D341Med (cell line): ENCODE results near the gene ZNF606.

Experiments used
- DNase-seq: peaks from one replicate; pipeline ENCODE4 v3.0.0; 2012; ENCODE audit warnings: low spot score

The ZNF606 gene

DNA sequence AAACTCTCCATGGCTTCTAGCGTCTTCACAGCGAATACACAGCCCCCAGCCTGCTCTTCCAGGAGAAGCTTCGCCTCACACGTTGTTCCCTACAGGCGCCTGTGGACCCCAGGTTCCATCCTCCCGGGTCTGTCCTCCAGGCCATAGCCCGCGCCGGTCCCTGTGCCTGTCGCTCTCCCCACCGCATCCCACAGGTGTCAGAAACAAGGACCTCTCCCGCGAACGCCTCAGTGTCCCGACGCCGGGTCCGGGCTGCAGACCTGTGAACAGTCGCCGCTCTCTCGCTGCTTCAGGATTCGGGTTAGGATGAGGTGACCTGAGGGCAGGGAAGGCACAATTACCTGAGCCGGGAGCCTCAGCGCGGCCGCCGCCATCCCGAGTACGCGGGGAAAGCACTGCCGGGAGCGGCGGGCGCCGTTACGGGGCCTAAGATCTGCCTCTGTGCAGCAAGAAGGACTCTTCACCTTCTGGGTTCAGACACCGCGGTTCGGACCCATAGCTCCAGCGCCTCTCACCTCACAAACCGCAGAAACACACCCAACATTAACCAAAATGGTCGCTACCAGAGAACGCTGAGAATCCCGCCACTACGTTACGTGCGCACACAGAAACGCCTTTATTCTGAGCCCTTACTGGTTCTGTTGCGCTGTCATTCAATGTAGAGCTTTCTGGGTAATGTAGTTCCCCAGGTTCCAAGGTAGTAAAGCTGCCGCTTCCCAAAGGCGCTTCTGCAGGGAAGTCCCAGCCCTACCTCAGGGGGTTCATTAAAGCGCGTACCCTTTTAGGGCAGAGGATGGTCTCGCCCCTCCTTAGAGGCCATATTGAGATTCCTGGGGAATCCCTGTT, 67.6 kb downstream of the ZNF606 start, which contains the start of gene ZNF418:
ZNF418 (minus strand) TSS at position 583 of the 846 bp plus-strand sequence. CDS start 1,580 bp downstream, outside the sequence.
- peak; percentile 68 for DNase-seq

DNA sequence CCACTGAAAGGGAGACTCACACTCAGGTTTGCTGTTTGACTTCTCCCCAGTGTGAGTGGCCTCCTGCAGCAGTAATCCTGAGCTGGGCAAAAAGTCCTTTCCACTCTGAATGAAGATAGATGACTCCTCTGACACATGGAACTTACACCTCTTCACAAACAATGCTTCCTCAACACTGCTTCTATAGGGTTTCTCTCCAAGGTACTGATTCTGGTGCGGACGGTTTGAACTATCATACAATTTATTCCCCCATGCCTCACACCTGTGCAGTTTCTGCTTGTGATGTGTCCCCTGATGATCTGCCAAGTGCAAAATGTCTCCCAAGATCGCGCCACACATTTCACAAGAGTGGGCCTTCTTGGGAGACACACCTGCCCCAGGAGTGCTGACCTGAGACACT, 75.0 kb downstream of the ZNF606 start:
- DNase-seq, result no peak
